Measurements from ENCODE around the gene FBXL2.

DNA sequence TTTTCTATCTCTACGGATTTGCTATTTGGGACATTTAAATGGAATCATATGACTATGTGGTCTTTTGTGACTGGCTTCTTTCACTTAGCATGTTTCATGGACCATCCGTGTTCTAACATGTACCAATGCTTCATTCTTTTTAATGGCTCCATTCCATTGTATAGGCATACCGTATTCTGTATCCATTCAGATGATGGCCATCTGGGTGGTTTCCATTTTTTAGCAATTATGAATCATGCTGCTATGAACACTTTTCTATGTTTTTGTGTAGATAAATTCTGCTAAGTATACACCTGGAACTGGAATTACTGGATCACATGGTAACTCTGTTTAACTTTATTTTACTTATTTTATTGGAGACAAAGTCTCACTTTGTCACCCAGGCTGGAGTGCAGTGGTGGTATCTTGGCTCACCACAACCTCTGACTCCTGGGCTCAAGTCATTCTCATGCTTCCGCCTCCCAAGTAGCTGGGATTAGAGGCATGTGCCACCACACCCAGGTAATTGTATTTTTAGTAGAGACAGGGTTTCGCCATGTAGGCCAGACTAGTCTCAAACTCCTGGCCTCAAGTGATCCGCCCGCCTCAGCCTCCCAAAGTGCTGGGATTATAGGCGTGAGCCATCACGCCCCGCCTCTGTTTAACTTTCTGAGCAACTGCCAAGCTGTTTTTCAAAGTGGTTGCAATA is 149.5 kb downstream of the FBXL2 start:
- no peak for TF ChIP-seq CTCF (IDR thresholded peaks at IDR 0.05)
- TF ChIP-seq POLR2AphosphoS5 (IDR thresholded peaks at IDR 0.05): no peak
- TF ChIP-seq POLR2A (IDR thresholded peaks at IDR 0.05): no peak
- no peak for TF ChIP-seq EP300 (IDR thresholded peaks at IDR 0.05)
